ENCODE measurements around the gene ATP6AP2.

Gene ATP6AP2

DNA sequence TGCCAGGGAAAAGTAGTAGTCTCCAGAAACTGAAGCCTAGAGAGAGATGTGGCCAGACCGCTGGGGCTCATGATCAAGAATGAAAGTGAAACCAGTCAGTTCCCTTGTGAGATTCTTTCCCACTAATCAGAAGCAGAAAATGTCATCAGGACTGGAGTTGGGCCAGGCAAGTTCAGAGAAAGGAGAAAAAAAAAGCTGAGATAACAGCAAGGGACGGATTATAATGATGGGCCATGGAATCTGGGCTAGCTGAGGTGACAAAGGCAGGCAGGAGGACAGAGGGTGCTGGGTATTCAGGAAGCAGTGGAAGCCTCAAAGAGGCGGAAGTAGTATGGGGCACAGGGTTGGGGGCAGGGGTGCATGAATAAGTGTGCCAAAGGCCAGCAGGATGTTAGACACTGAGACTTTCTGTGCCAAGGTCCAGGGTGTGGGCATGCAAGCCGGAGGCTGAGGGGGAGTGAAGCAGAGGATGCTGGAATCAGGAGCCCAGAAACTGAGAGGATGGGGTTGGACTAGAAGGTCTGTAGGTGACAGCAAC, 64.1 kb downstream of the ATP6AP2 start:
- peak; percentile 81 for DNase-seq (ENCODE audit: low read depth)

DNA sequence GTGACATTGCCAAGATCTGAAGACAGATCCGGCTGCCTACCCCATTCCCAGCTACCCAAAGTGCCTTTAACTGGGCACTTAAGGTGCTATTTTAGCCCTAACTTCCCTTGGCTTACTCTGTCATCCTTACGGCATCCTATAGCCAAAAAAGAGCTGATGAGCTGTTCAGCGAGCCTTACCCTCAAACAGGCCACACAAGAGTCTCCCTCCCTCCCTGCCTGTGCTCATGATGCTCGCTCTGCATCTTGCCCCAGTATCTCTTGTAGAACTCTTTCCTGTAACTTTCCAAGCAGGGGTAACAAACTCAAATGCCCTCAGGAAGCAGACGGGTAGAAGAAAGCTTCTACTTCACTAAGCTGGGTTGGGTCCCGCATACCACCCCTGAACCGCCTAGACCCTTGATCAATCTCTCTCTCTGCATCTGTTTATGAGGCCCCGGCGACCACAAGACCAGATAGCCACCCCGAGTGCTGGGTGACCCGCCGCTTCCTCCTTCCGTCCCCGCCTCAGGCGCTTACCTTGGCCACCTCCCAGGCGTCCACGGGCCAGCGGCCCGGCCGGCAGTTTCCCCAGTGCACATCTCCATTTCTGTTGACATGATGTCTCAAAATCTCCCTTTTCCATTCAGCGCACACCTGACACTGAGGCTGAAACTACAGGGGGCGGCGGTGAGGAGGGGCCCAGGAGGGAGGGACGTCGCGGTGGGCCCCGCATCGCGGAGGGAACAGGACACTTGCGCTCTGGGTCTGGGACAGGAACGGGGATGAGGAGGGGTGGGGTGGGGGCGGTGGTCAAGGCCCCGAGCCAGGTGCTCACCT, 65.9 kb downstream of the ATP6AP2 start:
- DNase-seq (ENCODE audit: low read depth), result peak; percentile 54

DNA sequence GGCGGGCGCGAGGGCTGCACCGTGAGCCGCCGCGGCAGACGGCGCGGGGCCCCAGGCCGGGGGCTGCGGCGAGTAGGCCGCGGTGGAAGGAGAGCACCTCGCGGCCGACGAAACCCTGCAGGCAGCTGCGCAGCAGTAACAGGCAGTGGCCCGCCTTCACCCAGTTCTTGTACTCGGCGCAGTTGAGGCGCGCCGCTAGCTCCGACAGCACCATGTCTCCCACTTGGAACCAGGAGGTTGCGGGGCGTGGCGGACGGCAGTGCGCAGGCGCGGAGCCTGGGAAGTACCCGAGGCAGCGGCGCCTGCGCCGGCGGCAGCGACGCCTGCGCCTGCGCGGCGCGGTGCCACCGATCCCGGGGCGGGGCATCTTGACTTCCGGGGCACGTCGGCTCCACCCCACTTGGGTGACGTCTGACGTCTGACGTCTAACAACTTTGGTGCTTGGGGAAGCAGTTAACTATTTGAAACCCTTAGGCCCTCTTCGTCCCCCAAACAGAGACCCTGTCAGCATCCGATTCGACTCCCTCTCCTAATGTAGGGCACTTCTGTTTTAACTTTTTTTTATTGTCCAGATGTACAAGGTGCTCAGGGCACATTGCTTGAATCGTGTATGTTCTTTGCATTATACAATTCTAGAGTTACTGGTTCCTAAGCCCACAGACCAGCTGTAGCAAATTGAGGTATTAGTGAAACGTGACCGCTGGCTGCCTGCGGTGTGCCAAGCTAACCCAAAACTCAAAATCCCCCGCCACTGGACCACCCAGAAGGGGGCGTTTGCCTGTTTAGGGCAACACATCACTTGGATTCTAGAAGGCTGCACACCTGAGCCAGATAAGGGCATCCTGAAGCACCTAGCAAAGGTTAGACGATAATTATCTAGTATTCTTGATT, 66.8 kb downstream of the ATP6AP2 start, which contains the start of gene CXorf38:
TSS of gene CXorf38 (minus strand) at position 255 of the 891 bp plus-strand sequence. CDS start at position 214, 41 bp downstream.
- DNase-seq (ENCODE audit: low read depth), result peak; percentile 88

DNA sequence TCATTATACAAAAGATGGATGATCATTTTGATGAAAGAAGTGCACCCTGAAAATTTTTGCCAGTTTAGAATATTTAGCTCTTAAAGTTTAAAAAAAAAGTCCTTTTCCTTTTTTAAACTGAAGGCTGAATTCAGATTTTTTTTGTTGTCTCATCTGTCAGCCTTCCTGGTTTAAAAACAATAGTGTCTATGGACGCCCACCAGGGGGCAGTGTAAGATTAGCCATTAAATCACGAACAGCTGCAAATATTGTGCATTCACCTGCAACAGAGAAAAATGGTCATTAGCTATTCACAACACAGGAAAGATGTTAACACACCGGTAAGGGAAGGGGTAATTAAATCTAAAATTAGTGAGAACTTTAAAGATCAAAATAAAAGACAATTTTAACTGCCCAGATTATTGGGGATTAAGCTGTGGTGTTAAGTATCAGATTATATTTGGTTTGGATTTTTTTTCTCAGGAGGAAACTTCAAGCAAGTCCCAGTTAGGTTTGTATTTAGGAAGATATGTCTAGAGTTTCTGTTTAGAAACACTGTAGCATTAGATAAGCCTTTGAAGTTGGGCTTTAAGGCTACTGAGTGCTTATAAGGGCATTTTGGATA, 71.0 kb downstream of the ATP6AP2 start:
- DNase-seq (ENCODE audit: low read depth), result peak; percentile 62

DNA sequence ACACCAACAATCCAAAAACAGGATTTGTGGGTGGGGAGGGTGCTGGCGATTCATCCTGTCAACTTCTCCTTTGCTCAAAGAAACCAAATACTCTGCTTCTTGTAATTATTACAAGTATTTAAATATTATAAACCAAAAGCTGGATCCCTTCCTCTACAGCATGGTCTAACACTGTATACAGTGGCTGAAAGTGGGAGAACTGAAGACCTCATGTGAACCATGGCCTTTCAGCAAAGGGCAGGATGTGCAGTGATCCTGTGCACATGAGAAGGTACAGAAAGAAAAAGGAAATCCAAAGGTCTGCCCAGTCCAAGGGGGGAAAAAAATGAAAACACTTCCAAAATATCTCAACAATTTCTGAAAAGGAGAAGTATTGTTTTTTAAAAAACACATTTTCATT, 71.9 kb downstream of the ATP6AP2 start:
- DNase-seq (ENCODE audit: low read depth), result no peak

DNA sequence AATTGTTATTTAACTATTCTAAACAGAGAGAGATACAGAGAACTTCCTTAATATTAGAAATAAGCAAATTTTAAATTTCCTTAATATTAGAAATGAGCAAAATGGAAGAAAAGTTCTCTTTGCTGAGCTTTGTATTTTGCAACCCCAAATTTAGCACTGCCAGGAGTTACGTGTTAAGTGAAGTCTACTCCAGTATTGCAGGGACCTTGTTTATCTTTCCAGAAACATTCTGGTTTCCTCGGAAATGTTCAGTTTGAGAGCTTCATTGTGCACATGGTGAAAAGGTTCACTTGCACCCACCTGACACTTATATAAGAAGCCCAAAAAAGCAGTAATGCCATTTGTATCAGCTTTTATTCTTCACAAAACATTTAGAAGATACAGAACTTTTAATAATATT, 72.8 kb downstream of the ATP6AP2 start:
- no peak for DNase-seq (ENCODE audit: low read depth)

All from EH (cell line).